HG03439 (cell line): ENCODE results near the gene POC1B.

Experiments used
- ATAC-seq: cut with Tn5 transposase; IDR thresholded peaks from one replicate; pipeline ENCODE4 v1.9.1; 2021; ENCODE audit warnings: mild to moderate bottlenecking, moderate library complexity; ENCODE audit not compliant: unreplicated experiment

Gene POC1B

GRCh38 chr12:89424389-89424788 is 101.5 kb downstream of the POC1B start:
- no peak for ATAC-seq

- ATAC-seq: no peak
Observed at GRCh38 chr12:89421092-89421835, 104.6 kb downstream of the POC1B start.

DNA sequence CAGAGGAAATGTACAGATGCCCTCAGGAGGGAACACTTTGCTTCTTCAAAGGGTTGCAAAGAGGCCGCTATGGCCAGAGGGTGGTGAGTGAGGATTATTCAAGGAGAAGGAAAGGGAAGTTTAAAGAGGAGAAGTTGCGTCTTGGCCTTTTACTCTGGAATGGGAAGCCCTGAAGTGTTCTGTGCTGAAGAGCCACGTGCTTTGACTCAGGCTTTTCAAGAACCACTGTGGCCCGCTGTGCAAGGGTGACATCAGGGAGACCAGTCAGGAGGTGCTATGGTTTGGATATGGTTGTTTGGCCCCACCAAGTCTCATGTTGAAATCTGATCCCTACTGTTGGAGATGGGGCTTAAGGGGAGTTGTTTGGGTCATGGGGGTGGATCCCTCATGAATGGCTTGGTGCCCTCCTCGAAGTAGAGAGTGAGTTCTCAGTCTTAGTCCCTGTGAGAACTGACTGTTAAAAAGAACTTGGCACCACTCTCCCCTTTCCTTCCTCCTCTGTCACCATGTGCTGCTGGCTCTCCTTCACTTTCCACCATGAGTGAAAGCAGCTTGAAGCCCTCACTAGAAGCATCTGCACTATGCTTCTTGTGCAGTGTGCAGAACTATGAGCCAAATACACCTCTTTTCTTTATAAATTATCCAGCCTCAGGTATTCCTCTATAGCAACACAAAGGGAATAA is 107.5 kb downstream of the POC1B start:
- ATAC-seq: no peak

- no peak for ATAC-seq
Observed at GRCh38 chr12:89417246-89417977, 108.4 kb downstream of the POC1B start.

- no peak for ATAC-seq
Observed at GRCh38 chr12:89416049-89416792, 109.6 kb downstream of the POC1B start.

DNA sequence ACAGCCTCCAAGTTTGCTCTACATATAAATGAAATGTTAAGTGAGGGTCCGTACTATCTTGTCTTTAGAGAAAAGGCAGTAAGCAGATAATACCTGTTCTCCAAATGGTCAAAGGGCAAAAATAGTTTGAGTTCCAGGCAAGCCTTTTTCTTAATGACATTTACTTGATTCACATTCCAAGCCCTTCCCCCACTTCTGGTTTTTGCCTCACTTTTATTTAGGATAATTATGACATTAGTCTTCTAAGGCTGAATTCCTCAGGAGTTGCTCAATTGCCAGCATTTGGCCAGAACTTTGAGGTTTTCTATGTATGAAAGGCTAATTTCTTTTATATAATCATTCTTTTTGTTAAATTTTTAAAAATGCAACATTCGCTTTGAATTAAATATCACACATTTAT is 111.0 kb downstream of the POC1B start:
- ATAC-seq: no peak

DNA sequence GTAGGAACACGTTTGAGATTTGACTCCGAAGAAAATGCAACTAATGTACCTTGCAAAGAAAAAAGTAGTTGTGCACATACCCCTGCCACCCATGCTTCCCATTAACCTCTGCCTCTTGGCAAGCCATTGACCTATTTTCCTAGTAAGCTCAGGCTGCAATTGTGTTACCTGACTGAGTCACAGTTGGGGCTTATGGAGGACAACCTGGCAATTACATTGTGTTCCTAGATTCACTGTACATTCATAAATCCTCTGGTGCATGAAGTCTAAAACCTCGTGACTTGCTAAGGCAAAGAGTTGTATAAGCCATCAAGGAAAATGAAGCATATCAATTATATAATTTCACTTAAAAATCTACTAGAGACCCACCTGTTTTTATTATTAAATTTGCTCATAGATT is 111.5 kb downstream of the POC1B start:
- ATAC-seq: no peak

DNA sequence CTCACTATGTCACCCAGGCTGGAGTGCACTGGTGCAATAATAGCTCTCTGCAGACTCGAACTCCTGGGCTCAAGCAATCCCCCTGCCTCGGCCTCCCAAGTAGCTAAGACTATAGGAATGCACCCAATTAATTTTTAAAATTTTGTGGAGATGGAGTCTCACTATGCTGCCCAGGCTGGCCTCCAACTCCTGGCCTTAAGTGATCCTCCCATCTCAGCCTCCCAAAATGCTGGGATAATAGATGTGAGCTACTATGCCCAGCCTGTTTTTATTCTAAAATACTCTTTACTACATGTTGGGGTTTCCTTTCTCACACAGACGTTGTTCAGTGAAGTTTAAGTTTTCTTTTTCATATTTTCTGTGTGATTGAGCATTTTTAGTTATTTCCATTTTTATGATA is 112.6 kb downstream of the POC1B start:
- ATAC-seq: no peak

DNA sequence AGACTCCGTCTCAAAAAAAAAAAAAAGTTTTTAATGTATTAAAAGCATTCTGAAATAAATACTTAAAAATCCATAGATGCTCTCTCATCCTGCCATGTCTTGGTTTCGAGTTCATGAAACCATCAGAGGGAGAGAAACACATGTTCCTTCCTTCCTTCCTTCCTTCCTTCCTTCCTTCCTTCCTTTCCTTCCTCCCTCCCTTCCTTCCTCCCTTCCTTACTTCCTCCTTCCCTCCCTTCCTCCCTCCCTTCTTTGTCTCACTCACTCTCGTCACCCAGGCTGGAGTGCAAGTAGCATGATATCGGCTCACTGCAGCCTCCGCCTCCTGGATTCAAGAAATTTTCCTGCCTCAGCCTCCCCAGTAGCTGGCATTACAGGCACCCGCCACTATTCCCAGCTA is 113.2 kb downstream of the POC1B start:
- no peak for ATAC-seq

GRCh38 chr12:89411846-89412245 is 114.0 kb downstream of the POC1B start:
- no peak for ATAC-seq

DNA sequence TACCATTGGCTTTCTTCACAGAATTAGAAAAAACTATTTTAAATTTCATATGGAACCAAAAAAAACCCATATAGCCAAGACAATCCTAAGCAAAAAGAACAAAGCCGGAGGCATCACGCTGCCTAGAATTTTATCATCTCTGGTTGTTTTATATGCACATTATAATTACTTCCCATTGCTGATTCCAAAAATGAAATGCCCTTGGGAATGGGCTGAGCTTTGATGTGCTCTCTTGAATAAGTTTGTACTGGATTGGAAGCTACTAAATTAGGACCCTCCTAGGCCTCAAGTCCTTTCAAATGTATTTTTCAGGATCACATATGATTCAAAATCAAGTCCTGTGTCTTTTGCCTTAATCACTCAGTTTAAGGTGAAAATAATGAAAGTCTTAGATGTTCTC is 114.6 kb downstream of the POC1B start:
- no peak for ATAC-seq

DNA sequence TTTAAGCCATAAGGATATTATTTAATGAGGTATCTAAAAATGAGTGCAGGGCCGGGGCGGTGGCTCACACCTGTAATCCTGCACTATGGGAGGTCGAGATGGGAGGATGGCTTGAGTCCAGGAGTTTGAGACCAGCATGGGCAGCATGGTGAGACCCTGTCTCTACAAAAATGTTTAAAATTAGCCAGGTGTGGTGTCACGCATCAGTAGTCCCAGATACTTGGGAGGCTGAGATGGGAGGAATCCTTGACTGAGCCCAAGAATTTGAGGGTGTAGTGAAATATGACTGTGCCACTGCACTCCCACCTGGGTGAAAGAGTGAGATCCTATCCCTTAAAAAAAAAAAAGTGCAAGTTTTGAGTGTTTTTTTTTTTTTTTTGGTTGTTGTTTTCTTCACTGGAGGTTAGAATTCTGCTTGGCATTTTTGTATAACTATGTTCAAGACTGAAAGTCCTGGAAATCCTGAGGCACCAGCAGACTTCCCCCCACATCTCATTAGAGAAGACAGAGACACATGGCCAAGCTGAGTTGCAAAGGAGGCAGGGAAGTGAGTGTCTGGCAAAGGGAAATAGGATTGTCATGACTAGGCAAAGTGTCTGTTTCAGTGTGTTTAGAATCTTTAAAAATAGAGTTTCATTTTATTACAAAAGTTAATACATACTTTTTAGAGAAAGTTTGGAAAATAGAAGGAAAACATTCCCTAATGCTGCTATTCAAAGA is 120.1 kb downstream of the POC1B start:
- ATAC-seq: no peak

DNA sequence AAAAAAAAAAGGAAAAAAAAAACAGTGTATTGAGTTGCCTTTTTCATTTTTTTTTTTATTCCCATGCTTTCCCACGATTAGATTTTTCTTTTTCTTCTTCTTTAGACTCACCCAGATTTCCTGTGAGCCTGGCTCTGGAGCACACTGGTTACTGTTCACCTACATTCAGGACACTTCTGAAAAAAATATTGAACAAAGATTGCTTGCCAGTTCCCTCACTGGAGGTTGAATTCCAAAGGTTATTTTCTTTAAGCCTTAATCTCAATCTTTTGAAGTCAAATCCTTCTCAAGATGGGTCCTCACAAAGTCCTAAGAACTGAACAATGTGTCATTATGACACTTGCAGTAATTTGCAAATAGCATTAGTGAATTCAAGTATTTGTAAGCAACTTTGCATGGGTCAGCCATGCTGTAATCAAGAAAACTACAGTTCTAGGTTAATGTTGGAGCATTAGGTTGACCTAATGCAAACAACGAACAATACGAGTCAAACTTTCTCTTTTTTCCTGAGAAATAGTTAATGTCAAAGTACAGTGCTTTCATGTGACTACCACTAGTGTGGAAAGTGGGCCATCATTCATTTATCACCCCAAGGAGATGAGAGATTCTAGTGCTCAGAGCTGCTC is 124.3 kb downstream of the POC1B start:
- no peak for ATAC-seq

DNA sequence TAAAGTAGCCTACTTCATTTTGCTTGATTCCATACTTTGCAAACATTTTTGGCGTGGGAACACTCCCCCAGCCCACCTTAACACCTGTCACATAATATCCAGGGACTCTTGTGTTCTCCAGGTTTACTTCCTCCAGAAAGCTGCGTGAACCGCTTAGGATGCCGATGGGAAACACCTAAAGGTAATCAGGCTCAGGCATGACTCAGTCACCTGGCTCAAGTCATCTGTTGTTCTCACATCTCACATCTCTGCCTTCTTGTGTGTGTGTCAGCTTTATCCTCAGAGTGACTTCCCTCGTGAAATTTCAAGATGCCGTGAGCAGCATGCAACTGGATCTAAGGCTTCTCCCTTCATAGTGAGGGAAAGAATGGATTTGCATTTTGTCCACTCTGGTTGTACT is 125.4 kb downstream of the POC1B start:
- no peak for ATAC-seq

- no peak for ATAC-seq
Observed at GRCh38 chr12:89395712-89396111, 130.1 kb downstream of the POC1B start.

DNA sequence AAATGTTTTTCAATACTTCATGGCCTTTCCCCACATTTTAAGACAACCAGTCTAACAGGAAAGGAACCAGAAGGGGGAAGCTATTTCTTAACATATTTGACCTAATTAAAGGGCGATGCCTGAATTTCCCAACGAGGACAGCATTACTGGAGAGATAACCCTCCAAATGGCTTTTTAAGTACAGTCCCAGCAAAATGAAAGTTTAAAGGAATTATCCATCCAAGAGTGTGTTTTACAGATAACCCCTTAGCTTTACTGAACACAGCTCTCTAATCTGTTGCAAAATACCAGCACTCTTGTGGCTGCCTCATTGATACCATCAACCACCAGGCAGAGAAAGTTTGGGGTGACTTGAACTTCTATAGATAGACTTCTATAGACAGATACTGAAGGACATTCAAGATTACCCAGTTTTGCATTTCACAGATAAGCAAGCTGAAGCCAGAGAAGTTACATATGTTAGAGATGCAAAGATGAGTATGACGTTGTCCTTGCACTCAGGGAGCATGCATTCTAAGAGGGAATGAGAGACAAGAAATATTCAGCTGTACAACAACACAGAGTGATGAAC is 132.2 kb downstream of the POC1B start:
- no peak for ATAC-seq

DNA sequence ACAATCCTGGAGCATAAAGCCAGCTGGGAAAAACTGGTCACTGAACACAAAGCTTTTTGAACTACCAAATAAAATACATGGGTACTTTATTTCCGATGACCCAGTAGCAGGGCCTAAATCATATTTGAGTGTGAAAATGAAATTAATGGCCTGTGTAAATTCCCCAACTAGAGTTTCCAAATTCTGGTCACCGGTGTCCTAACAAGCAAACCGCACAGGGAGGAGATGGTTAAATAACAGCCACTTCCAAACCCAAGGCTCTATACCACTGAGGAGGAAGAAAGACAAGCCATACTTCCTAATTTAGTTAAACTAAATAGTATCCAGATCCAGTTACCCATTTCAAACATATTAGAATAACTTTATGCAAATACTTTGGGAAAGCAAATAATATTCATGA is 133.5 kb downstream of the POC1B start:
- no peak for ATAC-seq

DNA sequence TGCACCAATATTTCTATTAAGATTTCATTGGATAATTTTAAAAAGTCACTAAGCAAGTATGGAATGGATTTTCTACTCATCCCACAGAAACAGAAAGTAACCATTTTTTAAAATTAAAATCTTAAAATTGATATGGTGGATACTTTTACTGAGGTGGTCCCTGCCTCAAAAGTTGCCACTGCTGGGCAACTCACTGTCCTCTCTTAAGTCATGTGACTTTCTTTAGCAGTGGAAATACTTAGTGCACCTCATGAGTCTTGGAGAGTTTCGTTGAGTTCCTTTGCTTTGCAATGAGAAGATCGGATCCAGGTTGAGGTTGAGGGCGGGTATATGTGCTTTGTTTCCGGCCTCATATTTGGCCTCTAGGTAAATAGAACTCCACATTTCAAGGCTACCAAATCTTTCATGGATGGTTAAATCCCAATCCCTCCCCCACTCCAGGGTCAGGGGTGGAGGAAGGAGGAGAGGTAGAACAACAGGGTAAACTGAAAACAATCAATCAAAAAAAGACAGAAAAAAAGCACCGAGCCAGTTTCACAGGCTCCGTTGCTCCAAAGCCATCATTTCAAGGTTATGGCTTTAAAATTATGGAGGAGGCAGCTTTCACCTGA is 134.0 kb downstream of the POC1B start:
- ATAC-seq: no peak
